ENCODE results near the gene TRABD.
A peak's percentile ranks its signal among the peaks of the same experiment; 100 is the strongest.
"Not testable (repeated sequence)": the region's sequence is repeated elsewhere in the genome, so short reads cannot be mapped to it uniquely, and the experiment has no call there.

Gene TRABD

GRCh38 chr22:50189849-50190181, 4.1 kb downstream of the TRABD start:
- DNase-seq: no peak

DNA sequence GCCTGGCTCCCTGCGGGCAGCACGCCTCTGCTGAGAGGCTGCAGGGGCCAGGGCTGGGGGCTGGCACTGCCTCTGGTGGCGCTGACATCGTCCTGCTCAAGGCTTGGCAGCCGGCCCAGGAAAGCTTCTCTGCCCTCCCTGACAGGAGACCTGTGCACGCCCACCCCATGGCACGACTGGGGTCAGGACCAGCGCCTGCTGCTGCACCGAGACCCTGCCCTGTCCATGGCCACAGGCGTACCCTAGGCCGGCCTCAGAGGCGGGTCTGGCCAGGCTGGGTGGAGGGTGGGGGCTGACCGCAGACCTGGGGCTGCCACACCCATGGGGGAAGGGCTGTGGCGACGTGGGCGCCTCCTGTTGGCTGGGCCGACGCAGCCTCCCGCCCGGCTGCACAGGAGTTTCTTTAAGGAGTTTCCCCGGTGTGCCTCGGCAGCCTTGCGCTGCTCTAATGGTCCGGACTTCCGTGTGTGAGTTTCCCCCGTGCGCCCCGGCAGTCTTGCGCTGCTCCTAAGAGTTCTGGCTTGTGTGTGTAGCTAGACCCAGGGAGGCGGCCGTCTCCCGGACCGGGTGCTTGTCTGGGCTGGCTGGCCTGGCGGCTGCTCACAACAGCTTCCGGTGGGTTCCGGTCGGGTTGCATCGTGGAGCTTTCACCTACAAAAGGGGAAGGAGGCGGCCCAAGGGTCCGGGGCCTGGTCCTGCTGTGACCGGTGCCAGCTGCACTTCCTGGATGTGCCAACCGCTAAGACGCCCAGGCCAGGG, 4.6 kb downstream of the TRABD start:
- DNase-seq: peak; percentile 85

DNA sequence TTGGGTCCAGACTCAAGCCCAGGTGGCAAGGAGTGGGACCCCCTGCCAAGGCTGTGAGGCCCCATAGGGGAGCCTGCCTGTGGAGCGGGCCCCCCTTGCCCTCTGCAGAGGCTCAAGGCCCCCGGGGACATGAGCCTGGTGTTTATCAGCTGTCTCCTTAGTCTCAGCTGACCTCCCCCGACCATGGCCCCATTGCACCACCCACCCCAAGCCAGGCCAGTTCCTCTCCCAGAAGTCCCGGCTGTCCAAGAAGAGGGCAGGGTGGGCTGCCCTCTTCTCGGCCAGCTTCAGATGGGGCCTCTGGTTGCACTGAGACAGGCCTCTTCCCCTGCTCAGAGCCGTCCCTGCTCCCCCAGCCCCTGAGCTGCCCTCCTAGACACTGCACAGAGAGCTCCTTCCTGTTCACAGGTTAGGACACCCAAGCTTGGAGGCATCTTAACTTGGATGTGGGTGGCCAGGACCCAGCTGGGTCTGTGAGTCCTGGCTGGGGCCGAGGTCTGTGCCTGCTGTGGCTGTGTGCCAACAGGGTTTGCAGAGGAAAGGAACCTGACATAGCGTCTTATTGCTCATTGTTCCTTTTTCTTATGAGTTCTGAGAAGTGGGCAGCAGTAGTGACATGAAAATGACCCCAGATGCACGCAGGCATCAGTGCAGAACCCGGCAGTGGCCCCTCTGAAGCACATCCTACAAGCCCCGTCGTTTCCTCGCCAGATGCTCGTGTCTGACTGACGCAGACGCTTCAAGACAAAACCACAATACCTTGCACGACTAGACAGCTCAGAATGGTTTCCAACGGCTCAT, 5.4 kb downstream of the TRABD start:
- peak; percentile 85 for DNase-seq

- DNase-seq: peak; percentile 82
These were observed 6.9 kb downstream of the TRABD start for GRCh38 chr22:50192436-50193204.

DNA sequence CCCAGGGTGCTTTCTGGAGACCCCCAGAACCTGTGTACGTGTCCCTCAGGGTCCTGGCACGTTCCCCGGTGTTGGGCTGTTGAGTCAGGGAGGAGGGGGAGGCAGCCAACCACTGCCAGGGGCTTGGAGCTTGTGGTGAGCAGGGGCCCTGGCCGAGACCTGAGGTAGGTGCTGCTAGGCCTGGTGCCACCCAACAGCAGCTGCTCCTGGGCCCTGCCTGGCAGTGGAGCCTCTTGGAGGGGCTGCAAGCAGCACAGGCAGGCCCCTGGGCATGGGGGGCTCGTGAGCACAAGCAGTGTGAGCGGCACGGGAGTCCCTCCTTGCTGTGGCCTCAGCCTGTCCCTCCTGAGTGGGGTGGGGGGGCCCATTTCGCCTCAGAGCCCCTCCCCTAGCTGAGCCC, 7.9 kb downstream of the TRABD start:
- no peak for DNase-seq

DNA sequence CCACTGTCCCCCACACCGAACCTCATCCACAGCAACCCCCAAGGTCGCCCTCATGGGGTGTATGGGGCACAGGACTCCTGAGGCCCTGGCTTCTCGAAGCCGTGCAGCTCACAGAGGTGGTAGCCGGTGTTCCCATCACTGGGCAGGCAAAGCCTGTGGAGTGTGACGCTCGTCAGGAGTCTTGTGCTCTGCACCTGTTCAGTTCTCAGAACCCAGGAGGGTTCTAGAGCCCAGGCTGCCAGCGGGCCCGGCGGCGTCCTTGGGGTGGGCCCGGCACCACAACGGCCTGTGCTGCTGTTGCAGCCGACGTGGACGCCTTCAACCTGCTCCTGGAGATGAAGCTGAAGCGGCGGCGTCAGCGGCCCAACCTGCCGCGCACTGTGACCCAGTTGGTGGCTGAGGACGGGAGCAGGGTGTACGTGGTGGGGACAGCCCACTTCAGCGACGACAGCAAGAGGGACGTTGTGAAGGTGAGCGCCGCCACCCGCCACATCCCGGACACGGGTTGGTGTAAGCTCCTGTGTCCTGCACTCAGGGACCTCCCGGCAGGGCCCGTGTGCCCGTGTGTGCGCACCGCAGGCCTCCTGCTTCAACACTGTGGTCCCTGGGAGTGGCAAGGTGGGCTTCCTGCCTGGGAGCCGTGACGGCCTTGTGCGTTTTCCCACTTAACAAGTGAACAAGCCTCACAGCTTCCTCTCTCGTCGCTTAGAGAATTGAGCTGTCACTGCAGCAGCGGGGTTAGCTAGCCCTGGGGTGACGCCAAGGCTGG, 8.5 kb downstream of the TRABD start:
- no peak for DNase-seq

DNA sequence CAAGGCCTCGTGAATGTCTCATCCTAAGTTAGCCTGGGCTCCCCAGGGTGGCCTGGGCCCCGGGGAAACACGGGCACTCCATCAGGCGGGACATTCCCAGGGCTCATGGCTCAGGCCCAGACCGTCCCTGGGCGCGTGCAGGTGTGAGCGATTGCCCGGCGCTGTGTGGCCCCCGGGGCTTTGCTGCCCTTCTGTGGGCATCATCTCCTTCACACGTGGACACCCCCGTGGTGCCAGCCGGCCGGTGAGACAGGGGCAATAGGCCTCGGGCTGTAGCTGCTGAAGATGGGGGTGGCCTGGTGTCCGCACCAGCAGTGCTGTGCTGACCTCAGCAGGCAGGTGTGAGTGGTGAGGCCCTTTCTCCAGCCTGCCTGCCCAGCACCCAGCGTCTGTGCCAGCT, 10.5 kb downstream of the TRABD start:
- no peak for DNase-seq

- DNase-seq: no peak
These were observed 11.5 kb downstream of the TRABD start for GRCh38 chr22:50197000-50197800.

GRCh38 chr22:50197856-50198623, 12.3 kb downstream of the TRABD start:
- no peak for DNase-seq

GRCh38 chr22:50198624-50199017, 12.9 kb downstream of the TRABD start:
- no peak for DNase-seq

GRCh38 chr22:50199251-50199721, 13.6 kb downstream of the TRABD start:
- DNase-seq: no peak

DNA sequence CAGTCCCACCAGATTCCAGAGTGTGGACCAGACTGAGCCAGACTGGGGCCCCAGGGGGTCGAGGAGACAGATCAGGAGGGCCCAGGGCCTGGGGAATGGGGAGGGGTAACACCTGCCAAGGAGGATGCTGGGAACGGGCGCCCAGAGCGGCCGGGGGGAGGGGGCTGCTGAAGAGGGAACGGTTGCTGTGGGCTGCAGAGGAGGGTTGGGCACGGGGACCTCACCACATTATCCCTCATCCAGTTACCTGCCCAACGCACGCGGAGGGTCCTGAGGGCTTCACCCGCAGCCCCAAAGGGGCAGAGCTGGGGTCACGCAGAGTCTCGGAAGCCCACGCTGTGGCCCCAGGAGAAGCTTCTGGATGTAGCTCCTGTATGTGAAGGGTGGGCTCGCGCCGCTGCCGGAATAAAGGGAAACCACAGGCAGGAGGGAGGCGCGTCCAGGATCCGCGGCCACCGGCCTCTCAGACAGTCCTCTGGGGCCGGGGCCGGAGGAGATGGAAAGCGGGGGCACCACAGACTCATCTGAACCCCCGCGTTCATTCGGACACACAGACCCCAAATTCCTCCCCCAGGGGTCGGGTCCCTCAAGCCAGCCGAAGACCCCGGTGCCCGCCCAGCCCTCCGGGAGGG, 14.2 kb downstream of the TRABD start:
- DNase-seq: peak; percentile 23

DNA sequence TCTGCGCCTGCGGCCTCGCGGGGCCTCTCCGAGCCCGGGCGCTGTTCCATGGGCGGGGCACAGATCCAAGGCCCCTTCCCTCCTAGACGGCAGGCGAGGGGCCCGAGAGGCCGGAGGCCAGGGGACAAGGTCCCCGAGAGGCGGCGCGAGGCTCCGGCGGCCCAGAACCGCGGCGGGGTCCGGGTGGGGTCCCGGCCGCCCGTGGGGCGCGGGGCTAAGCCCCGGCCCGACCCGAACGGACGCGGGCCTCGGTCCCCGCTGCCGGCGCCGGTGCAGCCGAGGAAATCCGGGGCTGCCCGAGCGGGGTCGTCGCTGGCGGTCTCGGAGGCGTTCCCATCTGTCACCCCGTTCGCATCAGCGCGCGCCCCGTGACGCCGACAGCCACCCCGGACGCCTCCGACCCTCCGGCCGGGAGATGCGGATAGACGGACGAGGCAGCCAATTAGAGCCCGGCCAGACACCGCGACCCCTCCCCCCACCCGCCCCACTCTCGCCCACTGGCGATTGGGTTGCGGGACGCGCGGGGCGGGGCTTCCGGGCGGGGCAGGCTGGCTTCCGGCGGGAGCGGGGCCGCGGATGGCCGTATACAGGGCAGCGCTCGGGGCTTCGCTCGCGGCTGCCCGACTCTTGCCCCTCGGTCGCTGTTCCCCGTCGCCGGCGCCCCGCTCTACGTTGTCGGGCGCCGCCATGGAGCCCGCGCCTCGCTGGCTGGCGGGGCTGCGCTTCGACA, 14.9 kb downstream of the TRABD start, which contains the start of gene SELENOO:
TSS of gene SELENOO (plus strand) at position 551 of the 730 bp plus-strand sequence. CDS start at position 577, 26 bp downstream.
- peak; percentile 97 for DNase-seq

DNA sequence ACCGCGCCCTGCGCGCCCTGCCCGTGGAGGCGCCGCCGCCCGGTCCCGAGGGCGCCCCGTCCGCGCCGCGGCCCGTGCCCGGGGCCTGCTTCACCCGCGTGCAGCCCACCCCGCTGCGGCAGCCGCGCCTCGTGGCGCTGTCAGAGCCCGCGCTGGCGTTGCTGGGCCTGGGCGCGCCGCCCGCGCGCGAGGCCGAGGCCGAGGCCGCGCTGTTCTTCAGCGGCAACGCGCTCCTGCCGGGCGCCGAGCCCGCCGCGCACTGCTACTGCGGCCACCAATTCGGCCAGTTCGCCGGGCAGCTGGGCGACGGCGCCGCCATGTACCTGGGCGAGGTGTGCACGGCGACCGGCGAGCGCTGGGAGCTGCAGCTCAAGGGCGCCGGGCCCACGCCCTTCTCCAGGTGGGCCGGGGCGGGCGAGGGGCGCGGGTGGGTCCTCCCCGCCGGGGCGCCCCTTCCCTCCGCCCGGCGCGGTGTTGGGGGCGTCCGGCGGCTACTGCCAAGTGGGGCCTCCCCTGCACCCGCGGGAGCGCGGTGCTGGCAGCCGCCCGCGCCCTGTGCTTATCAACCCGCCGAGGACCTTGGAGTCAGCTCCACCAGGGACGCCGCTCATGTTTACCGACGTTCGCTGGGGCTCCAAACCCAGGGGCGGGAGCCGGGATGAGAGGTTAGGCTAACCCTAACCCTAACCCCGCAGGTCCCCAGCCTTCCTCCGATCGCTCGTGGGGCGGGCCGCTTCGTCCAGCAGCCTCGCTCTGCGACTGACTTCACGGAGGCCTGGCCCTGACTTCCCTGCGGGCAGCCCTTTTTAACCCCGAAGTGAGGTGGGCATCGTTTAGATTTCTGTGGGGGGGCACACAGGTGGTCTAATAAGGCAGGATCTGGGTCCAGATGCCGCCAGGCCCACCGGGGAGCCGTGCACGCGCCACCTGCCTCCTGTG, 15.7 kb downstream of the TRABD start:
- DNase-seq: no peak

DNA sequence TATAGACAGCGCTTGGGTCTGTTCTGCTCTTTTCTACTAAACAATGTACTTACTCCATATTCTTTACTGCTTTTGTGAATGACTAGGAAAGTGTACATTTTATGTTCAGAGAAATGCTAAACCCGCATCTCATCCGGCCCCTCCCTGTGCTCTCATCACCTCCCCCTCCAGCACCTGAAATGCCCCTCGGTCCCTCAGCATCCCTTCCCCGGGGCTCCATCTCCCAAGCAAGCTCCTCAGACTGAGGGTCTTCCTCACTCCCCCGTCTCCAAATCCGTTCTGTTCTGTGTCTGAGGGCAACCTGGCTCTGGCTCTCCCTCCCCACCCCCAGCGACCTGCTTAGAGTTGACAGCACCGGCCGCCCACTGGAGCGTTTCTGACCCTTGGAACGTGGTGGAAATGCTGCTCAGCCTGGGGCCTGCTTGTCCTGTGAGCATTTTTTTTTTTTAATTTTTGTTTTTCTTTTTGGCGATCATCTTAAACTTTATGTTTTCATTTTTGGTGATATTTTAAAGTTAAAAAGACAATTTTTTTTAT, 16.5 kb downstream of the TRABD start:
- no peak for DNase-seq

DNA sequence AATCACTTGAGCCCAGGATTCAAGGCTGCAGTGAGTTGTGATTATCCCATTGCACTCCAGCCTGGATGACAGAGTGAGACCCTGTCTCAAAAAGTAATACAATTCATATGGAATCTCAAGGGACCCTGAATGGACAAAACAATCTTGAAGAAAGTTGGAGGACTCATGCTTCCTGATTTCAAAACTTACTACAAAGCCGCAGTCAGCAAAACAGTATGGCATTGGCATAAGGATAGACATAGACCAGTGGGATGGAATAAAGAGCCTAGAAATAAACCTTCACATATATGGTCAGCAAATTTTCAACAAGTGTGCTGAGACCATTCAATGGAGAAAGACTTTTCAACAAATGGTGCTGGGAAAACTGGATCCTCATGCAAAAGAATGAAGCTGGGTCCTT, 17.6 kb downstream of the TRABD start:
- DNase-seq: no peak

- DNase-seq: no peak
These were observed 18.9 kb downstream of the TRABD start for GRCh38 chr22:50204571-50204970.

DNA sequence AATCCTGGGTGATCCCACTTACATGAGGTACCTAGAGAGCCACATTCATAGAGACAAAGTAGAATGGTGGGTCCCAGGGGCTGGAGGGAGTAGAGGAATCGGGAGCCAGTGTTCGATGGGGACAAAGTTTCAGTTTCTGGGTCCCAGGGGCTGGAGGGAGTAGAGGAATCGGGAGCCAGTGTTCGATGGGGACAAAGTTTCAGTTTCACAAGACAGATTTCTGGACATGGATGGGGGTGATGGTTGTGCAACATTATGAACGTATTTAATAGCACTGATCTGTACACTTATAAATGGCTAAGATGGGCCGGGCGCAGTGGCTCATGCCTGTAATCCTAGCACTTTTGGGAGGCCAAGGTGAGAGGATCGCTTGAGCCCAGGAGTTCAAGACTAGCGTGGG, 19.3 kb downstream of the TRABD start:
- DNase-seq: not testable (repeated sequence)

All from CD4-positive, alpha-beta T cell treated with Interleukin-6 for 4 hours (primary cell).